ENCODE measurements around the gene JADE2.
"Not testable (repeated sequence)": the region's sequence is repeated elsewhere in the genome, so short reads cannot be mapped to it uniquely, and the experiment has no call there.

Gene JADE2

DNA sequence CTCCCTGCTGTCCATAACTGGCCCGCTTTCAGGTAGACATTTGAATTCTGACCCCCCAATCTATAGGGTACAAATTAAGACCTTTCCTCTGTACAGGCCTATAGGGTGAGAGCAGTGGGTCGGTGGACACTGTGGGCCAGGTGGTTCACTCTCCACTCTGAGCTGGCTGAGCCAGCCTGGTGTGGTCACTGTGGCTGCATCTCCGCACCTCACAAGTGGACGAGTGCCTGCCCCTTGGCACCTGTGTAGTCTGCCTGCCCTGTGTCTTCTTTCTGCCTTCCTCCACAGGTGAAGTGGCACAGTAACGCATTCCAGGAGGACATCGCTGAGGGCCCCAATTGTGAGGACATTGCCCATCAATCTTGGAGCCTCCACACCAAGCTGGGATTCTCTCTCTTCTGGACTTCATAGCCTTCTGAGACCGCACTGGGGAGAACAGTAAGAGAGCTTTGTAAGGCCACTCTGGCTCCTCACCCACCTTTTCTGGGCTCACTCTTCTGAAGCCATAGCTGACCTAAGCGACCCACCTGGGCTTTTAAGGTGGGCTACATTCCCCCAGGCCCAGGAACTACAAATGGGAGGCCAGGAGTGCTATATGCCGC, 33.5 kb upstream of the JADE2 start:
- no peak overlapping the region for H3K4me3 ChIP-seq (replicated peaks; ENCODE audit: low read depth, low read length)
- DNase-seq (ENCODE audit: low read depth): no peak
- TF ChIP-seq, protein P1, sequence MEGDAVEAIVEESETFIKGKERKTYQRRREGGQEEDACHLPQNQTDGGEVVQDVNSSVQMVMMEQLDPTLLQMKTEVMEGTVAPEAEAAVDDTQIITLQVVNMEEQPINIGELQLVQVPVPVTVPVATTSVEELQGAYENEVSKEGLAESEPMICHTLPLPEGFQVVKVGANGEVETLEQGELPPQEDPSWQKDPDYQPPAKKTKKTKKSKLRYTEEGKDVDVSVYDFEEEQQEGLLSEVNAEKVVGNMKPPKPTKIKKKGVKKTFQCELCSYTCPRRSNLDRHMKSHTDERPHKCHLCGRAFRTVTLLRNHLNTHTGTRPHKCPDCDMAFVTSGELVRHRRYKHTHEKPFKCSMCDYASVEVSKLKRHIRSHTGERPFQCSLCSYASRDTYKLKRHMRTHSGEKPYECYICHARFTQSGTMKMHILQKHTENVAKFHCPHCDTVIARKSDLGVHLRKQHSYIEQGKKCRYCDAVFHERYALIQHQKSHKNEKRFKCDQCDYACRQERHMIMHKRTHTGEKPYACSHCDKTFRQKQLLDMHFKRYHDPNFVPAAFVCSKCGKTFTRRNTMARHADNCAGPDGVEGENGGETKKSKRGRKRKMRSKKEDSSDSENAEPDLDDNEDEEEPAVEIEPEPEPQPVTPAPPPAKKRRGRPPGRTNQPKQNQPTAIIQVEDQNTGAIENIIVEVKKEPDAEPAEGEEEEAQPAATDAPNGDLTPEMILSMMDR (IDR thresholded peaks at IDR 0.05; ENCODE audit: low read length, missing control alignments): no peak

DNA sequence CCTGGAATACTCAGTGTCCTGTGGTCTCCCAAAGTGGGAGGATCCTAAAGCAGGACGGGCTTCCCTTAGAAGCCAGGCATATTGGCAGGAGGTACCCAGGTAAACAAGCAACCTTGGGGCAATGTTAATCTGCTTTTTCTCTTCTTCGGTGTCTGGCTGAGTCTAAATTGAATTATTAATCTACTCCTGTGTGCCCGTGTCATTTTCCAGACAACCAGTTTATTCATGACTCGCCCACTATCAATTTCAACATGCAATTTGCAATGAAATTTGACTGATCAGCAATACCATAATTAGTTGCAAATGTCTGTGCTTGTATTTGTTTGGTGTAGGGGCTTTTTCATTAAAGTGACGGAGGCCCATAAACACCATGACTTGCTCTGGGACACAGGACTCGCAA, 32.9 kb upstream of the JADE2 start:
- TF ChIP-seq, protein P1 (IDR thresholded peaks at IDR 0.05; ENCODE audit: low read length, missing control alignments): no peak
- H3K4me3 ChIP-seq (replicated peaks; ENCODE audit: low read depth, low read length): no peak overlapping the region
- no peak for DNase-seq (ENCODE audit: low read depth)

DNA sequence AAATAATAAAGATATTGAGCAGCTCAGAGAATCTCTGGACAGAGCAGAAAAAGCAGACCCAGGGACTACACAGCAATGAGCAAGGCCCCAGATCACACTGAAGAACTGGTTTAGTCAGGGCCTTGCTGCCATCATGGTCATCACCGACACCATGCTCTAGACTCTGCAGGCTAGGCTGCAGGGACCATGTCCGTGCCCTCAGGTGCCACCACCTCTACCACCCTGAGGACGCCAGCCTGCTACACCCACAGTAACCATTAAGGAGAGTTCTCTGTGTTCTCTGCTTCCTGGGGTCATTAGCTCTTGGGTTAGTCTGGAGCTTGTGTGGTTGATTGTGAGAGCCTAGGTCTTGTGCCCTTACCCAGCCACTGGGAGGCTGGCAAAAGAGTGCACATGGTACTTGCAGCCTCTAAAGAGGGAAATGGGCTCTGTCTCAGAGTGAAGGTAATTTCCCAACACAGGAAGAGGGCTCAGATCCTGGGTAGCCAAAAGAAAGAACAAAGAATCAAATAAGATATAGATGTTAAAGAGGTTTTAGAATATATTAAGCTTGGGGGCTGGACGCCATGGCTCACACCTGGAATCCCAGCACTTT, 31.9 kb upstream of the JADE2 start:
- no peak overlapping the region for H3K4me3 ChIP-seq (replicated peaks; ENCODE audit: low read depth, low read length)
- no peak for DNase-seq (ENCODE audit: low read depth)
- TF ChIP-seq, protein P1 (IDR thresholded peaks at IDR 0.05; ENCODE audit: low read length, missing control alignments): no peak

DNA sequence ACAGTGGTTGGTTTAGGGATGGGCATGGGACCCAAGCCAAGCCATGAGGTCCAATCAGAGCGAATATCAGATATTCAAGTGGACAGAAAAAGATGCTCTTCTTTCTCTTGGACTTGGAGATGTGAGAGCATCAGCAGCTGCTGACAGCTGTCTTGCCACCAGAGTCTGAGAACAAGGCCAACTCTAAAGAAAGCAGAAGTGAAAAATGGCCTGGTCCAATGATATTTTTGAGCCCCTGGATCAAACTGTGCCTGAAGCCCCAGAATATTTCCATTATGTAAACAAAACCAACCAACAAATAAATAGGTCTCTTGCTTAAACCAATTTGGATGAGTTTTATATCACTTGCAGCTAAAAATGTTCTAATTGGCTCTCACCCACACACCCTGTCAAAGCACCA, 30.7 kb upstream of the JADE2 start:
- no peak for DNase-seq (ENCODE audit: low read depth)
- TF ChIP-seq, protein P1 (IDR thresholded peaks at IDR 0.05; ENCODE audit: low read length, missing control alignments): no peak
- H3K4me3 ChIP-seq (replicated peaks; ENCODE audit: low read depth, low read length): no peak overlapping the region

DNA sequence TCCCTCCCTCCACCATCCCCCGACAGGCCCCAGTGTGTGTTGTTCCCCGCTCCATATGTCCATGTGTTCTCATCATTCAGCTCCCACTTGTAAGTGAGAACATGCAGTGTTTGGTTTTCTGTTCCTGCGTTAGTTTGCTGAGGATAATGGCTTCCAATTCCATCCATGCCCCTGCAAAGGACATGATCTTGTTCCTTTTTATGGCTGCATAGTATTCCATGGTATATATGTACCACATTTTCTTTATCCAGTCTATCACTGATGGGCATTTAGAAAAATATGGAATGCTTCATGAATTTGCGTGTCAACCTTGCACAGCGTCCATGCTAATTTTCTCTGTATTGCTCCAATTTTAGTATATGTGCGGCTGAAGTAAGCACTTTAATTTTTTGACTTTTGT, 25.6 kb upstream of the JADE2 start:
- not testable (repeated sequence) for DNase-seq (ENCODE audit: low read depth); H3K4me3 ChIP-seq (replicated peaks; ENCODE audit: low read depth, low read length)

DNA sequence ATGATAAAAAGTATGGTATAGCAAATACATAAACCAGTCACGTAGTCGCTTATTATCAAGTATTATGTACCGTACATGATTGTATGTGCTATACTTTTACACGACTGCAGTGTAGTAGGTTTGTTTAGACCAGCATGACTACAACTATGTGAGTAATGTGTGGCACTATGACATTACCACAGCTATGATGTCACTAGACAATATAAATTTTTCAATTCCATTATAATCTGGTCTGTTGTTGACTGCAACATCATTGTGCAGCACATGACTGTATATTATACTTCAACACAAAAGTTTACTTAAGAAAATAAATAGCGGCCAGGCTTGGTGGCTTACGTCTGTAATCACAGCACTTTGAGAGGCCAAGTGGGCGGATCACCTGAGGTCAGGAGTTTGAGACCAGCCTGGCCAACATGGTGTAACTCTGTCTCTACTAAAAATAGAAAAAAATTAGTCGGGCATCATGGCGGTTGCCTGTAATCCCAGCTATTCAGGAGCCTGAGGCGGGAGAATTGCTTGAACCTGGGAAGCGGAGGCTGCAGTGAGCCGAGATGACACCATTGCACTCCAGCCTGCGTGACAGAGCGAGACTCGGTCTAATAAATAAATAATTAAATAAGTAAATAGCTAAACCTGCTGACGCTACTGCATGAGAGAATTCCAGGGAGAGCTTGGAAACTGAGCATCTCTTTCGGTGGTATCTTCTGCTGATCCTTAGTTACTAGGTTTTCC, 24.6 kb upstream of the JADE2 start:
- TF ChIP-seq, protein P1 (IDR thresholded peaks at IDR 0.05; ENCODE audit: low read length, missing control alignments): no peak
- H3K4me3 ChIP-seq (replicated peaks; ENCODE audit: low read depth, low read length): no peak overlapping the region
- no peak for DNase-seq (ENCODE audit: low read depth)

DNA sequence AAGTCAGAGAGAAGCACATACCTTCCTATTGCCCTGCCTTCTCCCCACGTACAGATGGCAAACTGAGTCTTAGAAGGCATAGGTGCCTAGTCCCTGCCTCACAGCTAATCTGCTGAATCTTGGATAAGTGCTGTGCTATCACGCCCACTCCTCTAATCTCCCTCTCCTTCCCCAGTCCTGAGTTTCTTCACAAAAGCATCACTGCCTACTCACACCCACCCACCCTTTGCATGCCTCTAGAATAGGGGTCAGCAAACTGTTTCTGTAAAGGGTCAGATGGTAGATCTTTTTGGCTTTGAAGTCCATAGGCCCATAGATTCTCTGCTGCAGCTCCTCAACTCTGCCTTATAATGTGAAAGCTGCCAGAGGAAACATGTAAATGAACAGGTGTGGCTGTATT, 23.2 kb upstream of the JADE2 start:
- no peak overlapping the region for H3K4me3 ChIP-seq (replicated peaks; ENCODE audit: low read depth, low read length)
- no peak for DNase-seq (ENCODE audit: low read depth)
- TF ChIP-seq, protein P1 (IDR thresholded peaks at IDR 0.05; ENCODE audit: low read length, missing control alignments): no peak
